Karpas-422 (cell line): ENCODE results near the gene POLA1. TPM values are rescaled to one million over a fixed set of nuclear protein-coding genes. Genes with fewer than 3 reads are reported as not detected.

Experiments
- DNase-seq: peaks from one replicate; pipeline ENCODE4 v3.0.0-alpha.2; 2015
- H2AFZ ChIP-seq: fragments of 200-600 bp; sonication (generic); 2 replicates; pipeline ENCODE4 v1.6.1; 2014; ENCODE audit warnings: antibody characterized with exemption, low read length, mixed read lengths
- H3K27ac ChIP-seq: fragments of 200-600 bp; sonication (generic); 2 replicates; pipeline ENCODE4 v1.5.1; 2014; ENCODE audit warnings: mild to moderate bottlenecking, low read length, moderate library complexity
- H3K27me3 ChIP-seq: fragments of 200-600 bp; sonication (generic); 2 replicates; pipeline ENCODE4 v1.6.1; 2014; ENCODE audit warnings: low read length, mixed read lengths
- H3K36me3 ChIP-seq: fragments of 200-600 bp; sonication (generic); 2 replicates; pipeline ENCODE4 v1.6.1; 2014; ENCODE audit warnings: low read length, mixed read lengths; ENCODE audit not compliant: insufficient read depth
- H3K4me1 ChIP-seq: fragments of 200-600 bp; sonication (generic); 2 replicates; pipeline ENCODE4 v1.6.1; 2014; ENCODE audit warnings: mild to moderate bottlenecking, low read length, mixed read lengths
- H3K4me2 ChIP-seq: fragments of 200-600 bp; sonication (generic); 2 replicates; pipeline ENCODE4 v1.6.1; 2014; ENCODE audit warnings: low read length, low read depth, mild to moderate bottlenecking; ENCODE audit not compliant: poor library complexity, severe bottlenecking
- H3K4me3 ChIP-seq: fragments of 200-600 bp; sonication (generic); 2 replicates; pipeline ENCODE4 v1.5.1; 2014; ENCODE audit warnings: mild to moderate bottlenecking, antibody characterized with exemption, low read length, mixed read lengths
- H3K79me2 ChIP-seq: fragments of 200-600 bp; sonication (generic); 2 replicates; pipeline ENCODE4 v1.6.1; 2014; ENCODE audit warnings: mild to moderate bottlenecking, low read length, mixed read lengths
- H3K9ac ChIP-seq: fragments of 200-600 bp; sonication (generic); 2 replicates; pipeline ENCODE4 v1.6.0; 2014; ENCODE audit warnings: low read length
- H3K9me2 ChIP-seq: fragments of 200-600 bp; sonication (generic), shearing (Covaris generic); replicated peaks from 2 replicates; pipeline ENCODE4 v1.6.0; 2014; ENCODE audit warnings: mild to moderate bottlenecking, low read length, moderate library complexity; ENCODE audit not compliant: insufficient read depth
- H3K9me3 ChIP-seq: fragments of 300-700, 200-600 bp; sonication (generic); 2 replicates; pipeline ENCODE4 v1.6.1; 2014; ENCODE audit warnings: low read length, mixed read lengths
- H4K20me1 ChIP-seq: fragments of 200-600 bp; sonication (generic); 2 replicates; pipeline ENCODE4 v1.6.1; 2014; ENCODE audit warnings: mild to moderate bottlenecking, antibody characterized with exemption, low read length, low read depth; ENCODE audit not compliant: insufficient read depth
- total RNA-seq: library from RNA; depleted of rRNA; stranded (reverse); fragments of >200 nt; shearing (Covaris generic); gene quantifications from 2 replicates; pipeline ENCODE4 v1.2.3, GENCODE V29; 2014; ENCODE audit warnings: low replicate concordance

Gene POLA1
- total RNA-seq, 1 experiment from 2014 or later: 26.7 TPM

- no peaks in the 10 kb centered on the region for H4K20me1 ChIP-seq
- no peak overlapping the region for H3K9ac ChIP-seq
- no peaks in the 10 kb centered on the region for H3K79me2 ChIP-seq
- H3K4me3 ChIP-seq: no peak overlapping the region
- H3K27ac ChIP-seq: no peak overlapping the region
- no peak overlapping the region for H3K4me2 ChIP-seq
- no peaks in the 10 kb centered on the region for H3K27me3 ChIP-seq
- no peaks in the 10 kb centered on the region for H3K4me1 ChIP-seq
- H3K36me3 ChIP-seq: no peaks in the 10 kb centered on the region
- H3K9me2 ChIP-seq: no peaks in the 10 kb centered on the region
- no peak overlapping the region for H2AFZ ChIP-seq
- H3K9me3 ChIP-seq: no peaks in the 10 kb centered on the region
- no peak for DNase-seq
These were observed 288.7 kb downstream of the POLA1 start for GRCh38 chrX:24982306-24982965.

DNA sequence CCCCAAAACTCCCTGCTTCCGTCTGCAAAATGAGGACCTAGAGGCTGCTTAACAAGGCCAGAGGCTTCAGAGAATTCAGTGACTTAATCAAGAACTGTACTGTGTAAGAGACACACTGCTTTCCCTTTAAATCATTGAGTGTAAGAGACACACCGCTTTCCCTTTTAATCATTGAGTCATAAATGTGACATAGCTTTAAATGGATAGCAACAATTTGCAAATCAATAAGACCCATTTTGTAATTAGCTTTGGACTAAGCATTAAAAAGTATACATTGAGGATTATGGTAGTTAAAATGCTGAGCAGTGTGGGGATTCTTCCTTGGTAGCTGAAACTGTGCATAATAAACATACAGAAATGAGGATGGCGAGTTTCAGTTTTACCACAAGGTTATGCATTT is 290.2 kb downstream of the POLA1 start:
- H3K4me2 ChIP-seq: no peak overlapping the region
- H3K9me2 ChIP-seq: no peaks in the 10 kb centered on the region
- no peaks in the 10 kb centered on the region for H3K36me3 ChIP-seq
- H3K4me1 ChIP-seq: no peaks in the 10 kb centered on the region
- H3K79me2 ChIP-seq: no peaks in the 10 kb centered on the region
- no peak overlapping the region for H3K9ac ChIP-seq
- no peaks in the 10 kb centered on the region for H3K9me3 ChIP-seq
- no peak overlapping the region for H2AFZ ChIP-seq
- no peaks in the 10 kb centered on the region for H4K20me1 ChIP-seq
- no peak overlapping the region for H3K4me3 ChIP-seq
- H3K27me3 ChIP-seq: no peaks in the 10 kb centered on the region
- no peak for DNase-seq
- no peak overlapping the region for H3K27ac ChIP-seq

GRCh38 chrX:24985120-24985519 is 291.4 kb downstream of the POLA1 start:
- H3K4me1 ChIP-seq: no peaks in the 10 kb centered on the region
- no peaks in the 10 kb centered on the region for H3K9me2 ChIP-seq
- no peaks in the 10 kb centered on the region for H3K36me3 ChIP-seq
- H3K9me3 ChIP-seq: no peaks in the 10 kb centered on the region
- no peaks in the 10 kb centered on the region for H3K79me2 ChIP-seq
- DNase-seq: no peak
- no peaks in the 10 kb centered on the region for H4K20me1 ChIP-seq
- H3K27ac ChIP-seq: no peak overlapping the region
- no peak overlapping the region for H3K4me2 ChIP-seq
- H3K4me3 ChIP-seq: no peak overlapping the region
- H3K9ac ChIP-seq: no peak overlapping the region
- no peak overlapping the region for H2AFZ ChIP-seq
- H3K27me3 ChIP-seq: no peaks in the 10 kb centered on the region

DNA sequence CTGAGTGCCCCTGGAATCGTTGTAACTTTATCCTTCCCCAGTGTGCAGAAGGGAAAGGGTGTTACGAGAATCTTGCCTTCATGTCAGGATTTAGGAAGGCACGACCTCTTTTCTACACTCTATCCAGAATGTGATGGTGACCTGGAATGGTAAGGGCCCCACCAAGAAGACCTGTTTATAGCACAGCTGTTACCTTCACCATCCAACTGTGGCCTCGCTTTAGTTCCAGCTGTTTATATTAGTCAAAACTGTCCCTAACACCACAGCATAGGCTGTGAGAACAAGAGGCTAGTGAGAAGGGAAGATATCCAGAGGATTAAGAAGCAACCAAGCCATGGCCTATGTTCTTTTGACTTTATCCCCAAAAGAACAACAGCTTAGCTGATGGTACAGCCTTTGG is 294.0 kb downstream of the POLA1 start:
- H2AFZ ChIP-seq: no peak overlapping the region
- H4K20me1 ChIP-seq: no peaks in the 10 kb centered on the region
- no peaks in the 10 kb centered on the region for H3K9me2 ChIP-seq
- H3K27ac ChIP-seq: no peak overlapping the region
- H3K9me3 ChIP-seq: no peaks in the 10 kb centered on the region
- no peaks in the 10 kb centered on the region for H3K79me2 ChIP-seq
- H3K4me2 ChIP-seq: no peak overlapping the region
- DNase-seq: no peak
- H3K4me1 ChIP-seq: no peaks in the 10 kb centered on the region
- H3K36me3 ChIP-seq: no peaks in the 10 kb centered on the region
- H3K9ac ChIP-seq: no peak overlapping the region
- no peak overlapping the region for H3K4me3 ChIP-seq
- no peaks in the 10 kb centered on the region for H3K27me3 ChIP-seq

GRCh38 chrX:24988314-24988713 is 294.6 kb downstream of the POLA1 start:
- H3K4me2 ChIP-seq: no peak overlapping the region
- H2AFZ ChIP-seq: no peak overlapping the region
- H4K20me1 ChIP-seq: no peaks in the 10 kb centered on the region
- H3K9me3 ChIP-seq: no peaks in the 10 kb centered on the region
- no peak overlapping the region for H3K4me3 ChIP-seq
- H3K9me2 ChIP-seq: no peaks in the 10 kb centered on the region
- H3K79me2 ChIP-seq: no peaks in the 10 kb centered on the region
- H3K27ac ChIP-seq: no peak overlapping the region
- H3K4me1 ChIP-seq: no peaks in the 10 kb centered on the region
- no peak for DNase-seq
- H3K36me3 ChIP-seq: no peaks in the 10 kb centered on the region
- no peaks in the 10 kb centered on the region for H3K27me3 ChIP-seq
- no peak overlapping the region for H3K9ac ChIP-seq

GRCh38 chrX:24990535-24990934 is 296.8 kb downstream of the POLA1 start:
- H3K4me1 ChIP-seq: no peaks in the 10 kb centered on the region
- no peaks in the 10 kb centered on the region for H3K27me3 ChIP-seq
- H4K20me1 ChIP-seq: no peaks in the 10 kb centered on the region
- no peak overlapping the region for H3K27ac ChIP-seq
- H3K4me2 ChIP-seq: no peak overlapping the region
- DNase-seq: no peak
- H3K9me3 ChIP-seq: no peaks in the 10 kb centered on the region
- no peak overlapping the region for H3K4me3 ChIP-seq
- no peaks in the 10 kb centered on the region for H3K9me2 ChIP-seq
- H3K79me2 ChIP-seq: no peaks in the 10 kb centered on the region
- no peak overlapping the region for H2AFZ ChIP-seq
- H3K9ac ChIP-seq: no peak overlapping the region
- no peaks in the 10 kb centered on the region for H3K36me3 ChIP-seq

- no peak for DNase-seq
- Histone ChIP-seq H4K20me1 (no peaks in the 10 kb centered on the region), H3K4me3 (no peak overlapping the region), H3K36me3 (no peaks in the 10 kb centered on the region), H3K9ac (no peak overlapping the region), H2AFZ (no peak overlapping the region), H3K9me3 (no peaks in the 10 kb centered on the region), H3K4me1 (no peaks in the 10 kb centered on the region), H3K27ac (no peak overlapping the region), H3K4me2 (no peak overlapping the region), H3K27me3 (no peaks in the 10 kb centered on the region), H3K9me2 (no peaks in the 10 kb centered on the region), H3K79me2 (no peaks in the 10 kb centered on the region)
These were observed 300.2 kb downstream of the POLA1 start for GRCh38 chrX:24993879-24994278.

- H2AFZ ChIP-seq: no peak overlapping the region
- H3K9me2 ChIP-seq: no peaks in the 10 kb centered on the region
- no peak overlapping the region for H3K4me2 ChIP-seq
- H4K20me1 ChIP-seq: no peaks in the 10 kb centered on the region
- no peak overlapping the region for H3K4me3 ChIP-seq
- H3K27ac ChIP-seq: no peak overlapping the region
- H3K27me3 ChIP-seq: no peaks in the 10 kb centered on the region
- no peaks in the 10 kb centered on the region for H3K36me3 ChIP-seq
- H3K4me1 ChIP-seq: no peaks in the 10 kb centered on the region
- H3K9ac ChIP-seq: no peak overlapping the region
- no peaks in the 10 kb centered on the region for H3K9me3 ChIP-seq
- DNase-seq: no peak
- H3K79me2 ChIP-seq: no peaks in the 10 kb centered on the region
These were observed 302.5 kb downstream of the POLA1 start for GRCh38 chrX:24996096-24996709.
